Esophagus muscularis mucosa (tissue), 4 donors: ENCODE measurements around the gene SLC2A1.

Experiments
- CTCF ChIP-seq, 3 experiments: fragments of 200-600 bp in 2 of 3; fragments of 450-650 bp in 1 of 3; sonication (generic) in 2 of 3; IDR thresholded peaks; one replicate each; pipeline ENCODE4 v1.5.1; 2017 to 2019; ENCODE audit warnings: antibody characterized with exemption in 3 of 3, mild to moderate bottlenecking in 2 of 3, moderate library complexity in 1 of 3
- EP300 ChIP-seq: sonication (generic); formaldehyde crosslinking; IDR thresholded peaks from one replicate; pipeline ENCODE4 v1.6.1; 2017; ENCODE audit warnings: antibody characterized with exemption
- POLR2A ChIP-seq: fragments of 450-650 bp; IDR thresholded peaks from one replicate; pipeline ENCODE4 v1.6.1; 2017; ENCODE audit warnings: antibody characterized with exemption, moderate library complexity, mild to moderate bottlenecking, low read depth
- POLR2AphosphoS5 ChIP-seq, 2 donors: sonication (generic); formaldehyde crosslinking; IDR thresholded peaks; one replicate each; pipeline ENCODE4 v1.6.1; 2017; ENCODE audit warnings: antibody characterized with exemption in 2 of 2

GRCh38 chr1:42955311-42956063 lies 3.2 kb downstream of the SLC2A1 start:
- TF ChIP-seq CTCF (IDR thresholded peaks at IDR 0.05) (no peak), EP300 (no peak), POLR2AphosphoS5 (IDR thresholded peaks at IDR 0.05) (no peak), POLR2A (no peak)
